HG02798 (cell line): ENCODE data around the gene CKMT2.
A peak's percentile ranks its signal among the peaks of the same experiment; 100 is the strongest.
"Not testable (repeated sequence)": the region's sequence is repeated elsewhere in the genome, so short reads cannot be mapped to it uniquely, and the experiment has no call there.

Experiments used
- ATAC-seq: cut with Tn5 transposase; IDR thresholded peaks from one replicate; pipeline ENCODE4 v1.9.1; 2021; ENCODE audit warnings: mild to moderate bottlenecking; ENCODE audit not compliant: unreplicated experiment, poor library complexity

CKMT2 gene

GRCh38 chr5:81246697-81247096 is 13.6 kb downstream of the CKMT2 start:
- ATAC-seq, result no peak

- no peak for ATAC-seq
These were observed 14.4 kb downstream of the CKMT2 start for GRCh38 chr5:81247441-81247972.

- ATAC-seq, result no peak
These were observed 16.1 kb downstream of the CKMT2 start for GRCh38 chr5:81249240-81249639.

DNA sequence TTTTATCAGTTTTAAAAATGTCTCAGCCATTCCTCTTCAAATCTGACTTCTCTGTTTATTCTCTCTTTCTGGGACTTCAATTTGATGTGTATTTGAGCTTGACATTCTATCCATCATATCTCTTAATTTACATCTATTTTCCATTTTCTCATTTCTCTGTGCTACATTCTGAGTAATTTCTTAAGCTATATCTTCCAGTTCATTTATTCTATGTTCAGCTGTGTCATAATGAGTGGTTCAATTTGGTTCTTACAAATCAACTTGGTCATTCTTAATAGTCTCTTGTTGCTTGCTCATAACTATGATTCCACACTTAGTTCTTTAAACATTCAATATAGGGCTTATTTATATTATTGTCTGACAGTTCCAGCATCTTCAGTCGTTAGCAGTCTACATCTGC is 16.9 kb downstream of the CKMT2 start:
- no peak for ATAC-seq

- no peak for ATAC-seq
These were observed 18.8 kb downstream of the CKMT2 start for GRCh38 chr5:81251922-81252321.

GRCh38 chr5:81252904-81253303 is 19.8 kb downstream of the CKMT2 start:
- ATAC-seq, result no peak

GRCh38 chr5:81253875-81254274 is 20.8 kb downstream of the CKMT2 start:
- ATAC-seq, result no peak

DNA sequence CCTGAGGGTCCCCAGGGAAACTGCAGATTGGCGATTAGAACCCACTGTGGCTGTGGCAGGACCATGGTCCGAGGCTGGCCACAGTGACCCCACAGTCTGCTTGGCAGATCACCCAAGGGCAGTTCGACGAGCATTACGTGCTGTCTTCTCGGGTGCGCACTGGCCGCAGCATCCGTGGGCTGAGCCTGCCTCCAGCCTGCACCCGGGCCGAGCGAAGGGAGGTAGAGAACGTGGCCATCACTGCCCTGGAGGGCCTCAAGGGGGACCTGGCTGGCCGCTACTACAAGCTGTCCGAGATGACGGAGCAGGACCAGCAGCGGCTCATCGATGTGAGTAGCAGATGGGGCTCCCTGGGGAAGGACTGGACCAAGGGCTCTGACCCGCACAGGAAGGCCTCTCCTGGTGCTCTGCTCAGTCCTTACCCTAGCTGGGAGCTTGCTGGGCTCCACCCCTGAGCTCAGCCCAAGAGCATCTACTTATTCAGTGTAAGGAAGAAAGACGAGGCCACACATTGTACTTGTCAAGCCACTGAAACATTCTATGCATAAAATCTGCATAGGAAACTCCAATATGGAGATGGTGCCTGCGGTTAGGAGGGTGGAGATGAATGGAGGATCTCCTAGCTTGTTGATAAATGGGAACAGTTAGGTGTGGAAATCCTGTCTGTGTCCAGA is 21.9 kb downstream of the CKMT2 start:
- ATAC-seq, result no peak

DNA sequence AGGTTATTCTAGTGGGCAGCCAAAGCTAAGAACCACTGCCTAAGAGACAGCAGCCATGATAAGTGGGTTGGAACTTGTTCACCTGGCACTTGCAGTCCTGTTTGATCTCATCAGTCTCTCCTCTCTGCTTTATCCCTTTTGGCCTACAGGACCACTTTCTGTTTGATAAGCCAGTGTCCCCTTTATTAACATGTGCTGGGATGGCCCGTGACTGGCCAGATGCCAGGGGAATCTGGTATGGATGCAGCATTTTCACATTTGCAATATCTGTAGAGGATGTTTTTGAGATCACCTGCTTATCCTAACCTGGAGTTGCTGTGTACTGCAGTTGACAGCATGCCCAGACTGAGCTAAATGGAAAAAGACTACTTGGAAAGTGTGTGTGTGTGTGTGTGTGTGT is 23.6 kb downstream of the CKMT2 start:
- ATAC-seq, result no peak

- not testable (repeated sequence) for ATAC-seq
These were observed 29.7 kb downstream of the CKMT2 start for GRCh38 chr5:81262796-81263195.

- no peak for ATAC-seq
These were observed 32.0 kb downstream of the CKMT2 start for GRCh38 chr5:81265101-81265500.

DNA sequence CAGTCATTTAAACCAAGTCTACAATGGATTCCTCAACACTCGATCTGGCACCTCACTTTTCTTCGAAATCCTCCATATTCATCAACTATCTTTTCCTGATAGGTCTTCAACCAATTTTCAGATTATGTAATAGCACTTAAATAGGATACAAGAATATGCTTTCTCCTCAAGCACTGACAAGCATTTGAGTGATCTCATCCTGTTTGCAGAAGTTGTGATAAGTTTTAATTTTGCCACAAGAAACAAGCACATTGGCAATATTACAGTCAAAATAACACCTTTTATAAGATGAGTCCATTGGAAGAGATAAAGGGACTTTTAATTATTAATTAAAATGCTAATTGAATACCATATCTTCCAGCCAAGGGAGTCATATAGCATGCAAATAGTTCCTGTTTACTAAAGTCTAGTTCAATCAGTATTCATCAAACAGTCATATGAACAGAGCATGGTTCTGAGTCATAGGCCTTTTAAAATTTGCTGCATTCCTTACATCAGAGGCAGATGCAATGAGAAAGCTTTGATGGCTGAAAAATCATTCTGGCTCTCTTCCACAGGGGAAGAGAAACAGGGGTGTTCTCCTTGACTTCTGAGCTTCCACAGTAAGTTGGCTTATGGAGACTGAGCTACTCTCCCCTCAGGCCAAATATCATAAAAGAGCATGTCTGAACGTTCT is 35.5 kb downstream of the CKMT2 start:
- ATAC-seq, result no peak

- no peak for ATAC-seq
These were observed 36.8 kb downstream of the CKMT2 start for GRCh38 chr5:81269751-81270393.

GRCh38 chr5:81270394-81271027 is 37.4 kb downstream of the CKMT2 start:
- not testable (repeated sequence) for ATAC-seq

DNA sequence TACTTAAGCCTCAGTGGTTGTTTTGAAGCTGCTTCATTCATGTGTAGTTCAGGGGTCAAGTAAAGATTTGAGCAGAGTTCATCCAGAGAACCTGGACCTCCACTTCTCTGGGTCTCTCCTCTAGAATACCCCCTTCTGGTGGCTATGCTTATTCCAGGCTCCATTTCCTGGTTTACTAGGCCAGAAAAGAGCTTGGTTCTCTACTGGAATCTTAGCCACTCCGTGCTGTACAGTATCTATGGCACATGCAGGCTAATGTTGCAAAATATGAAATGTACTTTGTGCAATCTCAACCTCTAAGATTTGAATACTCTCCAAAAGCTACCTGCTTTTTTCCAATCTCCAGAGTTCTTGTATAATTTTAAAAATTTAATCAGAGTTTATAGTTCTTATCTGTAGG is 50.9 kb downstream of the CKMT2 start:
- no peak for ATAC-seq

DNA sequence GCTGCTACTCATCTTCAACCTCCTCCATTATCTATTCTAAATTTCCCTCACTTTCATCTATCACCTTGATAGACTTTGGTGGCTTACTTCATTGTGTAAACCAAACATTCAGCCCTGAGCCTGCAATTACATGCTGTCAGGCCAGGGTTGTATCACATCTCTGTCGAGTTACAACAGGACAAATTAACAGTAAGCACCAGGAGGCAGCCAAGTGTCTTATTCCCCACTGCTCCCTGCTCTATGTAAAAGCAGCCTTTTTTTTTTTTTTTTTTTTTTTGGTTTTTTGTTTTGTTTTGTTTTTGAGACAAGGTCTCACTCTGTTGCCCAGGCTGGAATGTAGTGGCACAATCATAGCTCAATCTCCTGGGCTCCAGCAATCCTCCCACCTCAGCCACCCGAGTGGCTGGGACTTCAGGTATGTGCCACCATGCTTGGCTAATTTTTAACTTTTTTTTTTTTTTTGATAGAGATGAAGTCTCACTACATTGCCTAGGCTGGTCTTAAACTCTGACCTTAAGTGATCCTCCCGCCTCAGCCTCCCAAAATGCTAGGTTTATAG is 53.0 kb downstream of the CKMT2 start:
- ATAC-seq, result no peak

GRCh38 chr5:81288021-81288433 is 54.9 kb downstream of the CKMT2 start:
- peak; percentile 63 for ATAC-seq

GRCh38 chr5:81290146-81290545 is 57.0 kb downstream of the CKMT2 start:
- ATAC-seq, result no peak

GRCh38 chr5:81292130-81292529 is 59.0 kb downstream of the CKMT2 start:
- no peak for ATAC-seq

GRCh38 chr5:81294021-81294420 is 60.9 kb downstream of the CKMT2 start:
- ATAC-seq, result not testable (repeated sequence)

DNA sequence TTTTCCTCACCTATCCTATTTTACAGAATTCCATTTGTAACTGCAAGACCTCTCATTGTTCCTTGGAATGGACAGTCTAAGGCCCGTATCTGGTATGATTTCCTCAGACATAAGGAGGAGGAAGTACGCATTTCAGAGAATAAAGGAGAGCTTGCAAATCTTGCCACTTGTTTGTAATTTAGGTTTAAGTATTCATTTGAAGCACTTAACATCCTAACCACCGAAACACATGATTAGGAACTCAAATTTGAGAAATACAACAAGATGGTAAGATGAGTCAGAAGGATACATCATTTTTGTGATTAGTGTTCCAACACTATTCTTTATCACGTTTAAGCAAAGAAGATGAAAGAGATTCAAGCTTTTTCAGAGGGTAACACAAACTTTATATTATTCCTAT is 64.4 kb downstream of the CKMT2 start:
- ATAC-seq, result no peak
